Mesodermal cell (in vitro differentiated cells): Measurements from ENCODE around the gene DNAI4.

Experiments used
- H3K27ac ChIP-seq: 2 replicates; pipeline ENCODE4 v1.7.0; 2013; ENCODE audit warnings: mild to moderate bottlenecking, low read depth, low read length, moderate library complexity; ENCODE audit not compliant: severe bottlenecking
- H3K36me3 ChIP-seq: 2 replicates; pipeline ENCODE4 v1.7.1; 2013; ENCODE audit warnings: mild to moderate bottlenecking, low read length, moderate library complexity; ENCODE audit not compliant: control insufficient read depth, insufficient read depth
- H3K4me1 ChIP-seq: one replicate; pipeline ENCODE4 v1.7.1; 2013; ENCODE audit warnings: mild to moderate bottlenecking, low read length; ENCODE audit not compliant: insufficient read depth, control insufficient read depth, poor library complexity, severe bottlenecking
- H3K4me3 ChIP-seq: 2 replicates; pipeline ENCODE4 v1.7.0; 2013; ENCODE audit warnings: low read length, control low read depth, mild to moderate bottlenecking; ENCODE audit not compliant: insufficient read depth, poor library complexity, severe bottlenecking; ENCODE audit errors: extremely low read depth
- H3K9me3 ChIP-seq: 2 replicates; pipeline ENCODE4 v1.7.1; 2013; ENCODE audit warnings: mild to moderate bottlenecking, low read length, moderate library complexity; ENCODE audit not compliant: control insufficient read depth
- WGBS, 2 experiments: methylation state at CpG; one replicate each; pipeline ENCODE4 v1.1.5; 2013; ENCODE audit warnings: missing lambda C conversion rate in 2 of 2; ENCODE audit not compliant: insufficient coverage in 2 of 2; 5-methylcytosine and 5-hydroxymethylcytosine counted together

The DNAI4 gene

DNA sequence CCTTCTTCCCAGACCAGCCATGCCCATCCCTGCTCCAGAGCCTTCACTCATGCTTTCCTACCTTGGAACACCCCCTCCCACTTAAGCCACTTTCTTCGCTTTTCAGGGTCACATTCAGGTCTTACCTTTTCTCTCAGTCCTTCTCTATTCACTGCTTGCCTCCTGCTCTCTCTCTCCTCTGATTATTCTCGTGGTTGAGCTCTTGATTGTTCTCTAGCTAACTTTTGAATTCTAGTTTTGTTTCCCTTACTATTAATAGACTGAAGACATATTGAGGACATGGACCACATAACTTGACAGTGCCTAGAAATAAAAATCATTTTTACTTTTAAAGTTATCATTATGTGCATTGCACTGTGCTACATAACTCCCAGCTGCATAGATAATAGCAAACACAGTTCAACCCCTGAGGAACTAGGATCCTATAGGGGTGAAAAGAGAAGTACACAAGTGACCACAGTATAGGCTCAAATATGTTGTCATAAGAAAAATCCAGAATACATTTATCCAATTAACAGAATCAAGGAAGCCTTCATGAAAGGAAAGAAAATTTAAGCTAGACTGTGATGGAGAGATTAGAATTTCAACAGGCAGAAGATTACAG is 145.1 kb downstream of the DNAI4 start:
- H3K9me3 ChIP-seq, result no peaks in the 10 kb centered on the region
- 83% methylated on average over 1 of the region's 2 CpGs for WGBS, 2 experiments
- no peak overlapping the region for H3K27ac ChIP-seq
- no peak overlapping the region for H3K4me3 ChIP-seq
- no peaks in the 10 kb centered on the region for H3K36me3 ChIP-seq
- H3K4me1 ChIP-seq, result no peaks in the 10 kb centered on the region

DNA sequence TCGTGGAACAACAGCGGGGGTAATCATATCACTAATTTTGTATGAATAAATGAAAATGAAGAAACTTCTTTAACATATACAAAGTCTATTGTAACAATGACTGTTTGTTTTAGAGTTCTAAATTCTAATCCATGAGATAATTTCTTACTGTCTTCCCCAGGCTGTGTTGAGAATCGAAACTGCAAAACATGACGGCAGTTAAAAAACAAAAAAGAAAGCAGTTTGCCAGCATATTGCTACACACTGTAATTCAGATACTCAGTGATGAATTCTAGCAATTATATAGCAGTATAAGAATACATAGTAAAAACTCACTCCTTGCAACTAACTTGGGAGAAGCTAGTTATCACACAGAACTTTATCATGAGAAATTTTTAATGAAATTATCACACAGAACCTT is 145.7 kb downstream of the DNAI4 start:
- H3K4me1 ChIP-seq, result no peaks in the 10 kb centered on the region
- H3K4me3 ChIP-seq, result no peak overlapping the region
- H3K27ac ChIP-seq, result no peak overlapping the region
- H3K36me3 ChIP-seq, result no peaks in the 10 kb centered on the region
- no peaks in the 10 kb centered on the region for H3K9me3 ChIP-seq
- WGBS, 2 experiments, result 100% methylated on average over 2 of the region's 4 CpGs; no CpG with 5 or more reads in 1 of the 2 experiments

DNA sequence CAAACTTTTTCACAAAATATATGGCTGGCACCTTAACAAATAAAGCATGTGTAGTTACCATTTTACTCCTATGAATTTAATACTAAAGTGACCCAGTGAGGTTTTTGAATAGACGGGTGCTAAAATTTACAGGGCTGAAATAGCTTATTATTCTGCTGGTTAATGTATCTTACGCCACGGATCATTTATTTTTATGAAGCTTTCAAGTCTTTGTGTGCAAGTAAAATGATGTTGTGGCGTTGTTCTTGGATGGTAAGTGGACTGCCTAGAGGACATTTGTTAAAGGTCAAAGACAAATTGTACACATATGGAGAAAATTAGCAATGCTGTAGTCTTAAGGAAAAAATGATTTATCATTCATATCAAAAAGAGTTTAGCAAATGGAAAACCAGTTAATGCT is 146.4 kb downstream of the DNAI4 start:
- no peak overlapping the region for H3K4me3 ChIP-seq
- H3K9me3 ChIP-seq, result no peaks in the 10 kb centered on the region

GRCh38 chr1:66777831-66778230 is 146.8 kb downstream of the DNAI4 start:
- no peaks in the 10 kb centered on the region for H3K9me3 ChIP-seq
- no peaks in the 10 kb centered on the region for H3K36me3 ChIP-seq
- no peak overlapping the region for H3K27ac ChIP-seq
- WGBS, 2 experiments, result 100% methylated on average over 1 to 2 of the region's 3 CpGs
- no peak overlapping the region for H3K4me3 ChIP-seq
- H3K4me1 ChIP-seq, result no peaks in the 10 kb centered on the region

More for the DNA sequence above, 146.4 kb downstream of the DNAI4 start:
- WGBS, 2 experiments, result 93 to 96% methylated on average over 3 to 4 of the region's 4 CpGs
- Histone ChIP-seq H3K36me3 (no peaks in the 10 kb centered on the region), H3K27ac (no peak overlapping the region), H3K4me1 (no peaks in the 10 kb centered on the region)

GRCh38 chr1:66775646-66776045 is 149.0 kb downstream of the DNAI4 start:
- no peaks in the 10 kb centered on the region for H3K9me3 ChIP-seq
- WGBS, 2 experiments, result 90 to 97% methylated on average over 3 of the region's 3 CpGs

GRCh38 chr1:66774438-66774837 is 150.2 kb downstream of the DNAI4 start:
- no peaks in the 10 kb centered on the region for H3K9me3 ChIP-seq
- H3K4me3 ChIP-seq, result no peak overlapping the region
- H3K36me3 ChIP-seq, result no peaks in the 10 kb centered on the region
- H3K4me1 ChIP-seq, result no peaks in the 10 kb centered on the region
- no peak overlapping the region for H3K27ac ChIP-seq
- no CpG with 5 or more reads among the region's 2 CpGs for WGBS, 2 experiments

More at GRCh38 chr1:66775646-66776045, 149.0 kb downstream of the DNAI4 start:
- Histone ChIP-seq H3K4me3 (no peak overlapping the region), H3K36me3 (no peaks in the 10 kb centered on the region), H3K27ac (no peak overlapping the region), H3K4me1 (no peaks in the 10 kb centered on the region)

DNA sequence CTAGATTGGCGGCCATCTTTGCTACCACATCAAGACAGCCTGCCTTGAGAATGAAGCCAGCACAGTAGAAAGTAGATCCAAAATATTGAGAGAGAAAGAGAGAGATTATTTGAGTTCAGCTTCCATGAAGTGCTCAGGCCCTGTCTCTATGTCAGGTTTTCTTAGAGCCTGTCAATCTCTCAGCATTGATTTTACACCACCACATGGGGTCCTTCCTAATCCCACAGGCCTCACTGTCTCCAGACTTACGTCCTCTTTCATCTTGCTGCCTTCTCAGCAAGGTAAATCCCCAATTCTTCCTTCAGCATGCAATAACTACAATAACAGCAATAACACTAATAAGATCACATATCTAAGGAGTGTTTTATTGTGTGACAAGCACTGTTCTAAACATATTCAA is 151.4 kb downstream of the DNAI4 start:
- Histone ChIP-seq H3K9me3 (no peaks in the 10 kb centered on the region), H3K4me3 (no peak overlapping the region), H3K36me3 (no peaks in the 10 kb centered on the region), H3K27ac (no peak overlapping the region), H3K4me1 (no peaks in the 10 kb centered on the region)
- WGBS, 2 experiments, result 100% methylated on average over 1 of the region's 2 CpGs

DNA sequence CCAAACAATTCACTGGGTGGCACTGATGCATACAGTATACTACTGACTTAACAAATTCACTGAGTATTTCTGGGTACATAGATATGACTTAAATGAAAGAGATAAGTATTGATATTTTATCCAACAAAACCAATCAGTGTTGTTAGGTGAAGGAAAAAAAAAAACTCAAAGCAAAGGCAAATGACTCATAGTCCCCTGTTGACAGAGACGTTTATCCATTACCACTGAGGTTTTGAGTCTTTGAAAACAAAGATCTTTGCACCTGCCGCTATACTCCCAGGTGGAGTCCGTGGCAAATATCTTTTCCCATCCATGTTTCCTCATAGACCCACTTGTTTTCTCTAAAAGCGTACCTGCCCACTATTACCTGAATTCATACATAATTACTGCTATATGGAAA is 154.0 kb downstream of the DNAI4 start:
- H3K36me3 ChIP-seq, result no peaks in the 10 kb centered on the region
- no peaks in the 10 kb centered on the region for H3K9me3 ChIP-seq
- H3K4me1 ChIP-seq, result no peaks in the 10 kb centered on the region
- H3K4me3 ChIP-seq, result no peak overlapping the region
- no peak overlapping the region for H3K27ac ChIP-seq
- 74 to 90% methylated on average over 2 of the region's 4 CpGs for WGBS, 2 experiments

- Histone ChIP-seq H3K9me3 (no peaks in the 10 kb centered on the region), H3K36me3 (no peaks in the 10 kb centered on the region), H3K4me3 (no peak overlapping the region), H3K4me1 (no peaks in the 10 kb centered on the region), H3K27ac (no peak overlapping the region)
- no CpG with 5 or more reads among the region's 2 CpGs for WGBS, 2 experiments
Measured at GRCh38 chr1:66770240-66770639, 154.4 kb downstream of the DNAI4 start.

GRCh38 chr1:66769512-66770229 is 155.0 kb downstream of the DNAI4 start:
- WGBS, 2 experiments, result 100% methylated on average over 1 of the region's 7 CpGs; no CpG with 5 or more reads in 1 of the 2 experiments
- H3K36me3 ChIP-seq, result no peaks in the 10 kb centered on the region
- H3K27ac ChIP-seq, result no peak overlapping the region
- H3K4me1 ChIP-seq, result no peaks in the 10 kb centered on the region
- H3K4me3 ChIP-seq, result no peak overlapping the region
- H3K9me3 ChIP-seq, result no peaks in the 10 kb centered on the region

DNA sequence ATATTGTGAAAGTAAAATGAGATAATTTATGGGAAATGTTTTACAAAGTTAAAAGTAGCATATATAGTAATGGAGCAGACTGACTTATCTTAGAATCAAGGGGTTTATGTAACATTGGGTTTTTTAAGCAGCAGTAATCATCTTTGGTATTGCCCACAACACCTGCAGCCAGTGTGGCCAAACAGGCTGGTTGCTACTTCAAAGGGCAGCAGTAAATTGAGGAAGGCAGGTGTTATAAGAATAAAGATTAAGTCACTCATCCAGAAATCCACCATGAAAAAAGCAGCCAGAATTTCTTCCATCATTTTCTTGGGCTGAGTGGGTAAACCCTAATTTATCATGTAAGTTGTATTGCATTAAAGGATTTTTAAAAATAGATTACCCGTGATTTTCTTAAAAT is 155.7 kb downstream of the DNAI4 start:
- Histone ChIP-seq H3K36me3 (no peaks in the 10 kb centered on the region), H3K27ac (no peak overlapping the region), H3K9me3 (no peaks in the 10 kb centered on the region), H3K4me3 (no peak overlapping the region), H3K4me1 (no peaks in the 10 kb centered on the region)
- WGBS, 2 experiments, result no CpG with 5 or more reads among the region's 1 CpG
